ENCODE measurements around the gene C11orf16. TPM values are rescaled to one million over a fixed set of nuclear protein-coding genes. Genes with fewer than 3 reads are reported as not detected.

Gene C11orf16
- total RNA-seq, 2 experiments from 2014 or later, result not detected

DNA sequence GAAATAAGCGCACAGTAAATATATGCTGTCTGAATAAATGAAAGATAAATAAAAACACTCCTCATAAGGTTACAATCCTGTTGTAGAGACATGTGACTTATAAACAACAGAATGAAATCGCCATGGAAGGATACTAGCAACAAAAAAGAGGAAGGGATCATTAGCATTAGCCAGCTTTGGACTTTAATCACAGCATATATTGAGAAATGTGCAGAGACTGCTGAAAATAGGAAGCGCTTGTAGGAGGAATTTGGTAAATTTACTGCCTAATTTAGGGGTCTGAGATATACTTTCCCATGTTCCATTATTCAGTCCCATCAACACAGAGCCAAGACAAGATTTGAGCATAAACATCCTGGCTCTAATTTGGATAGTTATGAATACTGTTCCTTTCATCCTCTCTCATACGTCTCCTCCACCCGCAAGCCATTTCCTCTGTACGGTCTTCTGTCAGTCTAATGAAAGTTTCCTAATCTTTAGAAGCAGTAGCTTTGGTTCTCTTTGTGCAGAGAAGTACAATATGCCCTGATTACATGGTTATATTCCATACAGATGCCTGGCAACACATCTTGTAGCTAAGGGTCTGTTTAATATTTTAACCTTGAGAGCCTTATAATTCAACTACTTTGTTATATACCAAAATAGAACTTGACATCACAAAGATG lies 58.9 kb downstream of the C11orf16 start:
- no peak overlapping the region for H3K27ac Mint-ChIP-seq
- no peaks in the 10 kb centered on the region for H3K9me3 Mint-ChIP-seq
- no peak for DNase-seq
- H3K4me3 Mint-ChIP-seq, result no peak overlapping the region
- H3K36me3 Mint-ChIP-seq, result no peaks in the 10 kb centered on the region
- peaks cover 59% of the 10 kb centered on the region for H3K27me3 Mint-ChIP-seq
- peaks cover 14% of the 10 kb centered on the region for H3K4me1 Mint-ChIP-seq

DNA sequence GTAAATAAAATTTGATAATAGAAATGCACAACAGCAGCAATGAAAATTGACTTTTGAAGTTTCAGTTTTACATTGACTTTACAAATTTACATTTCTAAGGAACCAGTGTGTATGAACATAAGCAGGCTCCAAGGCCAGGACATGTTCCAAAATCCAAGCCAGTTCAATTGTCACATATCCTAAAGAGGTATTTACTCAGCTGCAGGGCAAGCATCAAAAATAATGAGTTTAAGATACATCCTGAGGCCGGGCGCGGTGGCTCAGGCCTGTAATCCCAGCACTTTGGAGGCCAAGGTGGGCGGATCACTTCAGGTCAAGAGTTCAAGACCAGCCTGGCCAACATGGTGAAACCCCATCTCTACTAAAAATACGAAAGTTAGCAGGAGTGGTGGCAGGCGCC lies 60.8 kb downstream of the C11orf16 start:
- Mint-ChIP-seq H3K4me1 (peaks cover 14% of the 10 kb centered on the region), H3K4me3 (no peak overlapping the region), H3K36me3 (no peaks in the 10 kb centered on the region), H3K9me3 (no peaks in the 10 kb centered on the region), H3K27me3 (peaks cover 73% of the 10 kb centered on the region), H3K27ac (no peak overlapping the region)
- DNase-seq, result no peak

GRCh38 chr11:8871171-8871775 lies 61.5 kb downstream of the C11orf16 start:
- no peaks in the 10 kb centered on the region for H3K36me3 Mint-ChIP-seq
- DNase-seq, result no peak
- peaks cover 14% of the 10 kb centered on the region for H3K4me1 Mint-ChIP-seq
- no peak overlapping the region for H3K27ac Mint-ChIP-seq
- peak overlapping the region; percentile 40 for H3K4me3 Mint-ChIP-seq
- peaks cover 80% of the 10 kb centered on the region for H3K27me3 Mint-ChIP-seq
- H3K9me3 Mint-ChIP-seq, result no peaks in the 10 kb centered on the region

- peaks cover 80% of the 10 kb centered on the region for H3K27me3 Mint-ChIP-seq
- H3K27ac Mint-ChIP-seq, result no peak overlapping the region
- H3K4me1 Mint-ChIP-seq, result peaks cover 14% of the 10 kb centered on the region
- H3K4me3 Mint-ChIP-seq, result peak overlapping the region; percentile 74
- peak; percentile 28 for DNase-seq
- H3K9me3 Mint-ChIP-seq, result no peaks in the 10 kb centered on the region
- no peaks in the 10 kb centered on the region for H3K36me3 Mint-ChIP-seq
These were observed 62.2 kb downstream of the C11orf16 start for GRCh38 chr11:8870411-8871170.

Other genes with a start within 250 kb of the C11orf16 start
- 10 to 100 TPM; 29.1 to 30.7 TPM for gene AKIP1, start 21.8 kb downstream of the C11orf16 start, total RNA-seq
- gene ASCL3, start 10.1 kb upstream of the C11orf16 start, total RNA-seq, result not detected
- gene TMEM9B, start 31.5 kb upstream of the C11orf16 start, total RNA-seq, result 10 to 100 TPM; 21.1 to 22.3 TPM
- 1 to 10 TPM in 1 of 2 experiments, under 1 TPM in 1; 0.95 to 1.5 TPM for gene NRIP3, start 71.1 kb upstream of the C11orf16 start, total RNA-seq
- gene SCUBE2, start 158.7 kb upstream of the C11orf16 start, total RNA-seq, result not detected